Measurements from ENCODE around the gene LRRC71. TPM values are rescaled to one million over a fixed set of nuclear protein-coding genes. Genes with fewer than 3 reads are reported as not detected.

LRRC71 gene
- total and polyA plus RNA-seq, 2 experiments from 2014 or later = 0.24 TPM; not detected in 1

- H3K27ac ChIP-seq (ENCODE audit: low read depth) = no peak overlapping the region
- H3K27ac Mint-ChIP-seq = no peak overlapping the region
- peaks cover 3% of the 10 kb centered on the region; the same call in 1 of the 3 replicates for H3K4me1 Mint-ChIP-seq
- H3K36me3 Mint-ChIP-seq (ENCODE audit: low read depth) = peaks cover 68% of the 10 kb centered on the region
- H4K20me1 ChIP-seq (replicated peaks; ENCODE audit: insufficient read depth) = no peaks in the 10 kb centered on the region; the same call in 1 of the 2 replicates
- no peaks in the 10 kb centered on the region for H3K27me3 ChIP-seq (ENCODE audit: insufficient read depth)
- H3K4me3 Mint-ChIP-seq = no peak overlapping the region
- H3K4me1 ChIP-seq (ENCODE audit: insufficient read depth) = no peaks in the 10 kb centered on the region
- no peaks in the 10 kb centered on the region for H3K9me3 Mint-ChIP-seq
- no peaks in the 10 kb centered on the region for H3K79me2 ChIP-seq (replicated peaks; ENCODE audit: insufficient read depth)
- H2AFZ ChIP-seq = no peak overlapping the region
- H3K36me3 ChIP-seq (ENCODE audit: insufficient read depth) = peaks cover 8% of the 10 kb centered on the region
- ATAC-seq (no peak), DNase-seq (ENCODE audit: low spot score) (no peak)
- TF ChIP-seq EZH2 (IDR thresholded peaks at IDR 0.05; ENCODE audit: low read depth, unreplicated experiment) (no peak), CREB1 (CRISPR knock-in tag; IDR thresholded peaks at IDR 0.05; ENCODE audit: low read depth) (no peak), CTCF (conservative IDR thresholded peaks at IDR 0.05; ENCODE audit: low read depth in 2 of 2) (no peak), ETS1 (IDR thresholded peaks at IDR 0.05) (no peak), REST (IDR thresholded peaks at IDR 0.05; ENCODE audit: unreplicated experiment) (no peak), NANOG (IDR thresholded peaks at IDR 0.05; ENCODE audit: borderline replicate concordance) (no peak), EZH2phosphoT487 (IDR thresholded peaks at IDR 0.05; ENCODE audit: unreplicated experiment) (no peak), ZNF331 (CRISPR knock-in tag; IDR thresholded peaks at IDR 0.05; ENCODE audit: low read depth) (no peak)
- H3K9me2 ChIP-seq (ENCODE audit: insufficient read depth) = no peaks in the 10 kb centered on the region
- H3F3A ChIP-seq (replicated peaks; ENCODE audit: low read depth) = no peaks in the 10 kb centered on the region
- no peak overlapping the region for H3K4me2 ChIP-seq
- peaks cover 18% of the 10 kb centered on the region for H3K27me3 Mint-ChIP-seq (ENCODE audit: insufficient read depth, low read depth, poor library complexity)
- no peak overlapping the region for H3K4me3 ChIP-seq
These were observed 22.1 kb downstream of the LRRC71 start for GRCh38 chr1:156942576-156942975.

GRCh38 chr1:156943756-156944155 is 23.3 kb downstream of the LRRC71 start:
- Histone ChIP-seq H3K27me3 (ENCODE audit: insufficient read depth) (no peaks in the 10 kb centered on the region), H3K79me2 (replicated peaks; ENCODE audit: insufficient read depth) (no peaks in the 10 kb centered on the region)
- TF ChIP-seq EZH2 (IDR thresholded peaks at IDR 0.05; ENCODE audit: low read depth, unreplicated experiment) = no peak
- no peak for TF ChIP-seq ZNF331 (CRISPR knock-in tag; IDR thresholded peaks at IDR 0.05; ENCODE audit: low read depth)
- TF ChIP-seq POLR2AphosphoS5 (IDR thresholded peaks at IDR 0.05; ENCODE audit: low read depth) = no peak
- no peak for TF ChIP-seq CREB1 (CRISPR knock-in tag; IDR thresholded peaks at IDR 0.05; ENCODE audit: low read depth)
- no peak for TF ChIP-seq NANOG (IDR thresholded peaks at IDR 0.05; ENCODE audit: borderline replicate concordance)

More at GRCh38 chr1:156943756-156944155, 23.3 kb downstream of the LRRC71 start:
- Mint-ChIP-seq H3K4me1 (peaks cover 3% of the 10 kb centered on the region; the same call in 1 of the 3 replicates), H3K4me3 (no peak overlapping the region), H3K36me3 (ENCODE audit: low read depth) (peaks cover 72% of the 10 kb centered on the region), H3K27ac (no peak overlapping the region), H3K27me3 (ENCODE audit: insufficient read depth, low read depth, poor library complexity) (peaks cover 17% of the 10 kb centered on the region), H3K9me3 (no peaks in the 10 kb centered on the region)
- DNase-seq (ENCODE audit: low spot score) (no peak), ATAC-seq (no peak)
- H3F3A ChIP-seq (replicated peaks; ENCODE audit: low read depth) = no peaks in the 10 kb centered on the region
- no peaks in the 10 kb centered on the region; the same call in 1 of the 2 replicates for H4K20me1 ChIP-seq (replicated peaks; ENCODE audit: insufficient read depth)
- no peak overlapping the region for H2AFZ ChIP-seq
- no peak overlapping the region for H3K4me2 ChIP-seq
- H3K36me3 ChIP-seq (ENCODE audit: insufficient read depth) = peaks cover 10% of the 10 kb centered on the region
- no peak overlapping the region for H3K27ac ChIP-seq (ENCODE audit: low read depth)
- no peaks in the 10 kb centered on the region for H3K4me1 ChIP-seq (ENCODE audit: insufficient read depth)
- H3K9me2 ChIP-seq (ENCODE audit: insufficient read depth) = no peaks in the 10 kb centered on the region
- no peak overlapping the region for H3K4me3 ChIP-seq

All from GM23338 (cell line).